ENCODE results near the gene AASS.

AASS gene

DNA sequence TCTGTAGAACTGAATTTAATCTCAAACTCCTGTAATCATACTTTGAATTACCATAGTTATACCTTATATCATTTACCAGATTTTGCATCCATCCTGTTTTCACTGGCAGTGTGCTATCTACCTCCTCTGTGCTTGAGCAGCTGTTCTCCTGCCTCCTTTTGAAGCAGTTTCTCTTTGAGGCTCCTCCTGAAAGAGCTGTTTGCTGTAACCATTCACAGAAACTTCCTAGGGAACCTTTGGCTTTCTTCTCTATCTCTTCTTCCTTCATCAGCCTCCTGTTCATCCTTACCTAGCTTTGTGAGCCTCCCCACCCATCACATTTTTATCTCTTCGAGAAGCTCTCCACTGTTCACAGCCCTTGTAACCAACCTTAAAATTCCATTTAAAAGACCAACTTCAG, 108.2 kb downstream of the AASS start:
- DNase-seq = no peak

DNA sequence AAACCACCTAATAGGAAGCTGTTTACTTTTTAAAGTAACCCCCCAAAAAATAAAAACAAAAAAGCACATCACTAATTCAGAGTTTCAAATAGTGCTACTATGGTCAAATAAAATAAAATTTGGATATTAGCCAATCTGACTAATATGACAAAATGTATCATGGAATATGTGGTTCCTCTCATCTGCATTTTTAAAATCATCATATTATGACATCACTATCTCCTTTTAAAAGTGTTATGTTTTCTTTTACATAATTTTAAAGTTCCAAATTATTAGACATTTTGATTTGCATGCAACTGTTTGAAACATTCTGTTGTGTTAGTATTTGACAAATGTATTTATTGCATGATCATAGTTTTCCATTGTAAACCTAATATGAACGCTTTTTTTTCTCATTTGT, 110.4 kb downstream of the AASS start:
- no peak for DNase-seq

GRCh38 chr7:122027058-122027457, 117.0 kb downstream of the AASS start:
- no peak for DNase-seq
